ENCODE measurements around the gene MCM7.
"Not testable (repeated sequence)": the region's sequence is repeated elsewhere in the genome, so short reads cannot be mapped to it uniquely, and the experiment has no call there.

MCM7 gene

GRCh38 chr7:100101016-100101862 is at the start of gene MCM7, which contains the start of gene AP4M1:
TSS of gene MCM7 (minus strand) at chr7:100101397. CDS start at chr7:100101294, 103 bp downstream.
TSS of gene AP4M1 (plus strand) at chr7:100101643. CDS start at chr7:100101715, 72 bp downstream.
- whole genome bisulfite sequencing (ENCODE audit: insufficient coverage, insufficient read length) = no CpG with 5 or more reads among the region's 80 CpGs
- no peak within 1 kb of the TSS for H3K27ac ChIP-seq (ENCODE audit: low read length)
- H3K36me3 ChIP-seq (ENCODE audit: control insufficient read depth, insufficient read depth, low read length) = peaks cover 34% of the 10 kb centered on the region
- peak within 1 kb of the TSS; percentile 97 for H3K4me3 ChIP-seq (ENCODE audit: low read length)
- no peaks in the 10 kb centered on the region for H3K9me3 ChIP-seq (ENCODE audit: control insufficient read depth, insufficient read depth, low read length)
- DNase-seq (ENCODE audit: low read depth, low spot score) = peak; percentile 89
- no peaks in the 10 kb centered on the region for H3K27me3 ChIP-seq (ENCODE audit: control insufficient read depth, insufficient read depth, low read length)
- H3K4me1 ChIP-seq (ENCODE audit: control insufficient read depth, insufficient read depth, low read length) = no peaks in the 10 kb centered on the region; the same call in 1 of the 2 replicates

- 0 out of 2 replicates have a peak, but pooled peaks cover 3% of the 10 kb centered on the region for H3K36me3 ChIP-seq (ENCODE audit: control insufficient read depth, insufficient read depth, low read length)
- peak within 1 kb of the TSS; percentile 96 for H3K4me3 ChIP-seq (ENCODE audit: low read length)
- no peak within 1 kb of the TSS for H3K27ac ChIP-seq (ENCODE audit: low read length)
- WGBS (ENCODE audit: insufficient coverage, insufficient read length) = no CpG with 5 or more reads among the region's 46 CpGs
- DNase-seq (ENCODE audit: low read depth, low spot score) = peak; percentile 98
- no peaks in the 10 kb centered on the region for H3K9me3 ChIP-seq (ENCODE audit: control insufficient read depth, insufficient read depth, low read length)
- H3K27me3 ChIP-seq (ENCODE audit: control insufficient read depth, insufficient read depth, low read length) = no peaks in the 10 kb centered on the region
- H3K4me1 ChIP-seq (ENCODE audit: control insufficient read depth, insufficient read depth, low read length) = no peaks in the 10 kb centered on the region
These were observed 47.5 kb upstream of the MCM7 start, which contains the start of gene LAMTOR4 for GRCh38 chr7:100148559-100149328. TSS of gene LAMTOR4 (plus strand) at chr7:100148918. CDS start at chr7:100148973, 55 bp downstream.

- Histone ChIP-seq H3K4me3 (ENCODE audit: low read length) (peak overlapping the region; percentile 6; the same call in 1 of the 2 replicates), H3K9me3 (ENCODE audit: control insufficient read depth, insufficient read depth, low read length) (no peaks in the 10 kb centered on the region), H3K27me3 (ENCODE audit: control insufficient read depth, insufficient read depth, low read length) (no peaks in the 10 kb centered on the region), H3K27ac (ENCODE audit: low read length) (no peak overlapping the region), H3K36me3 (ENCODE audit: control insufficient read depth, insufficient read depth, low read length) (0 out of 2 replicates have a peak, but pooled peaks cover under 1% of the 10 kb centered on the region), H3K4me1 (ENCODE audit: control insufficient read depth, insufficient read depth, low read length) (no peaks in the 10 kb centered on the region)
- DNase-seq (ENCODE audit: low read depth, low spot score) = no peak
- no CpG with 5 or more reads among the region's 14 CpGs for WGBS (ENCODE audit: insufficient coverage, insufficient read length)
These were observed 47.0 kb upstream of the MCM7 start for GRCh38 chr7:100148225-100148558.

DNA sequence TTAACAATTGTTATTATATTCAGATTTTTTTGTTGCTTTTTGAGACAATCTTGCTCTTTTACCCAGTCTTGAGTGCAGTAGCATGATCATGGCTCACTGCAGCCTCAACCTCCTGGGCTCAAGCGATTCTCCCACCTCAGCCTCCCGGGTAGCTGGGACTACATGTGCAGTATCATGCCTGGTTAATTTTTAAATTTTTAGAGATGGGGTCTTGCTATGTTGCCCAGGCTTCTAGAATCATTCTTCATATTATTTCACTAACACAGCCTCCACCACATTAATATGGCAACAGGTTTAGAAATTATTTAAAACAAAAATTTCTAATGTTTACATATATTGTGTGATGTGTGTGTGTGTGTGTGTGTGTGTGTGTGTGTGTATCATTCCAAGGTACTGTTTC is 46.1 kb upstream of the MCM7 start:
- Histone ChIP-seq H3K36me3 (ENCODE audit: control insufficient read depth, insufficient read depth, low read length) (no peaks in the 10 kb centered on the region), H3K4me3 (ENCODE audit: low read length) (no peak overlapping the region), H3K27ac (ENCODE audit: low read length) (no peak overlapping the region), H3K9me3 (ENCODE audit: control insufficient read depth, insufficient read depth, low read length) (no peaks in the 10 kb centered on the region), H3K4me1 (ENCODE audit: control insufficient read depth, insufficient read depth, low read length) (no peaks in the 10 kb centered on the region), H3K27me3 (ENCODE audit: control insufficient read depth, insufficient read depth, low read length) (no peaks in the 10 kb centered on the region)
- no CpG with 5 or more reads among the region's 2 CpGs for WGBS (ENCODE audit: insufficient coverage, insufficient read length)
- DNase-seq (ENCODE audit: low read depth, low spot score) = no peak

- not testable (repeated sequence) for H3K9me3 ChIP-seq (ENCODE audit: control insufficient read depth, insufficient read depth, low read length); H3K4me3 ChIP-seq (ENCODE audit: low read length); DNase-seq (ENCODE audit: low read depth, low spot score); H3K27me3 ChIP-seq (ENCODE audit: control insufficient read depth, insufficient read depth, low read length); H3K4me1 ChIP-seq (ENCODE audit: control insufficient read depth, insufficient read depth, low read length); H3K27ac ChIP-seq (ENCODE audit: low read length); H3K36me3 ChIP-seq (ENCODE audit: control insufficient read depth, insufficient read depth, low read length)
- no CpG with 5 or more reads among the region's 4 CpGs for WGBS (ENCODE audit: insufficient coverage, insufficient read length)
These were observed 45.2 kb upstream of the MCM7 start for GRCh38 chr7:100146350-100146749.

- no peaks in the 10 kb centered on the region for H3K27me3 ChIP-seq (ENCODE audit: control insufficient read depth, insufficient read depth, low read length)
- DNase-seq (ENCODE audit: low read depth, low spot score) = no peak
- H3K4me3 ChIP-seq (ENCODE audit: low read length) = no peak overlapping the region
- H3K9me3 ChIP-seq (ENCODE audit: control insufficient read depth, insufficient read depth, low read length) = no peaks in the 10 kb centered on the region
- WGBS (ENCODE audit: insufficient coverage, insufficient read length) = no CpG with 5 or more reads among the region's 3 CpGs
- H3K4me1 ChIP-seq (ENCODE audit: control insufficient read depth, insufficient read depth, low read length) = no peaks in the 10 kb centered on the region
- no peak overlapping the region for H3K27ac ChIP-seq (ENCODE audit: low read length)
- no peaks in the 10 kb centered on the region for H3K36me3 ChIP-seq (ENCODE audit: control insufficient read depth, insufficient read depth, low read length)
These were observed 41.3 kb upstream of the MCM7 start for GRCh38 chr7:100142461-100142860.

DNA sequence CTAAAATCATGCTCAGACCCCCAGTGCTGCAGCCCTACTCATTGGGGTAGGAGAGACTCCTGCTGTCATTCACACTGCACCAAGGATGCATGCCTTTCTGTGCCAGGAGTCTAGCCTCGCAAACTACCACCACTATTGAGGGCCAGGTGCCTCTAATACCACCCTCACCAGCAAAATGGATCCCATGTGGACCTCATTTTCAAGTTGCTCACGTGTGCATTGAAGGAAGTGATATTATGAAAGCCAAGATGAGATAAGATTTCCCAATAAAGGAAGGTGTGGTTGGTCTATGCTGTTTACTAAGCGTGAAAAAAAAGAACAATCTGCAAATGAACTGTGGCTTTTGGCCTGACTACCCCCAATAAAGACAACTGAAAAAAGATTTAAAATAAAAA is 40.4 kb upstream of the MCM7 start:
- no peaks in the 10 kb centered on the region for H3K36me3 ChIP-seq (ENCODE audit: control insufficient read depth, insufficient read depth, low read length)
- H3K27ac ChIP-seq (ENCODE audit: low read length) = no peak overlapping the region
- H3K27me3 ChIP-seq (ENCODE audit: control insufficient read depth, insufficient read depth, low read length) = no peaks in the 10 kb centered on the region
- H3K4me3 ChIP-seq (ENCODE audit: low read length) = no peak overlapping the region
- DNase-seq (ENCODE audit: low read depth, low spot score) = no peak
- no peaks in the 10 kb centered on the region for H3K9me3 ChIP-seq (ENCODE audit: control insufficient read depth, insufficient read depth, low read length)
- no CpG with 5 or more reads among the region's 3 CpGs for WGBS (ENCODE audit: insufficient coverage, insufficient read length)
- no peaks in the 10 kb centered on the region for H3K4me1 ChIP-seq (ENCODE audit: control insufficient read depth, insufficient read depth, low read length)

- Histone ChIP-seq H3K36me3 (ENCODE audit: control insufficient read depth, insufficient read depth, low read length) (no peaks in the 10 kb centered on the region), H3K9me3 (ENCODE audit: control insufficient read depth, insufficient read depth, low read length) (no peaks in the 10 kb centered on the region), H3K27ac (ENCODE audit: low read length) (no peak overlapping the region), H3K4me1 (ENCODE audit: control insufficient read depth, insufficient read depth, low read length) (no peaks in the 10 kb centered on the region), H3K27me3 (ENCODE audit: control insufficient read depth, insufficient read depth, low read length) (no peaks in the 10 kb centered on the region), H3K4me3 (ENCODE audit: low read length) (no peak overlapping the region)
- WGBS (ENCODE audit: insufficient coverage, insufficient read length) = no CpG with 5 or more reads among the region's 13 CpGs
- DNase-seq (ENCODE audit: low read depth, low spot score) = no peak
These were observed 36.9 kb upstream of the MCM7 start for GRCh38 chr7:100137851-100138760.

- Histone ChIP-seq H3K9me3 (ENCODE audit: control insufficient read depth, insufficient read depth, low read length) (no peaks in the 10 kb centered on the region), H3K4me1 (ENCODE audit: control insufficient read depth, insufficient read depth, low read length) (no peaks in the 10 kb centered on the region), H3K27ac (ENCODE audit: low read length) (no peak overlapping the region), H3K27me3 (ENCODE audit: control insufficient read depth, insufficient read depth, low read length) (no peaks in the 10 kb centered on the region), H3K4me3 (ENCODE audit: low read length) (no peak overlapping the region), H3K36me3 (ENCODE audit: control insufficient read depth, insufficient read depth, low read length) (no peaks in the 10 kb centered on the region)
- no CpG with 5 or more reads among the region's 3 CpGs for WGBS (ENCODE audit: insufficient coverage, insufficient read length)
- DNase-seq (ENCODE audit: low read depth, low spot score) = no peak
These were observed 31.5 kb upstream of the MCM7 start for GRCh38 chr7:100132697-100133151.

- Histone ChIP-seq H3K27ac (ENCODE audit: low read length) (no peak overlapping the region), H3K27me3 (ENCODE audit: control insufficient read depth, insufficient read depth, low read length) (no peaks in the 10 kb centered on the region), H3K4me3 (ENCODE audit: low read length) (no peak overlapping the region), H3K36me3 (ENCODE audit: control insufficient read depth, insufficient read depth, low read length) (no peaks in the 10 kb centered on the region), H3K4me1 (ENCODE audit: control insufficient read depth, insufficient read depth, low read length) (no peaks in the 10 kb centered on the region), H3K9me3 (ENCODE audit: control insufficient read depth, insufficient read depth, low read length) (no peaks in the 10 kb centered on the region)
- no peak for DNase-seq (ENCODE audit: low read depth, low spot score)
- no CpG with 5 or more reads among the region's 7 CpGs for WGBS (ENCODE audit: insufficient coverage, insufficient read length)
These were observed 30.9 kb upstream of the MCM7 start for GRCh38 chr7:100132126-100132525.
